H1 (cell line): ENCODE results near the gene AK2. TPM values are rescaled to one million over a fixed set of nuclear protein-coding genes. Genes with fewer than 3 reads are reported as not detected.

Experiments
- RFX5 ChIP-seq: IDR thresholded peaks from 2 replicates; pipeline ENCODE4 v1.6.1; 2011; ENCODE audit warnings: low read depth, low read length, improper control_type of control experiment, borderline replicate concordance
- polyA plus RNA-seq, 7 experiments: library from polyadenylated mRNA; depleted of rRNA in 3 of 7; stranded (reverse) in 5 of 7; unstranded in 2 of 7; fragments of >200 nt in 5 of 7; fragments of 200-250 nt in 2 of 7; gene quantifications; 1 replicate in 5 of 7; 2 replicates in 1 of 7; 4 replicates in 1 of 7; pipeline versions ENCODE4 v1.2.1 to v1.2.3, GENCODE V29; 2011 to 2013; ENCODE audit warnings: missing spikeins in 2 of 7, mixed read lengths in 2 of 7
- total RNA-seq: library from RNA; stranded (reverse); fragmentation: NEBNext Ultra II Directional; extraction: Animal tissue kit (Norgen Biotek cat#: 25700); gene quantifications from 2 replicates; pipeline ENCODE4 v1.2.1, GENCODE V29; 2021

Gene AK2
- total and polyA plus RNA-seq, 2 of the 8 experiments (the other 6 are each of a cell fraction or from before 2014, with no cell fraction given) = 92.3 to 137 TPM

GRCh38 chr1:32960342-32960741, 76.3 kb downstream of the AK2 start (continued):
- no peak for TF ChIP-seq RFX5
